SU-DHL-6 (cell line): ENCODE results near the gene CDY2B.
"Not testable (repeated sequence)": the region's sequence is repeated elsewhere in the genome, so short reads cannot be mapped to it uniquely, and the experiment has no call there.

Source experiments
- H2AFZ ChIP-seq: fragments of 200-600 bp; sonication (generic); 2 replicates; pipeline ENCODE4 v1.6.1; 2014; ENCODE audit warnings: low read depth, mild to moderate bottlenecking, moderate library complexity, mixed read lengths, antibody characterized with exemption, low read length; ENCODE audit not compliant: severe bottlenecking
- H3F3A ChIP-seq: fragments of 200-600 bp; shearing (Covaris generic); 2 replicates; pipeline ENCODE4 v1.6.0; 2016; ENCODE audit warnings: antibody characterized with exemption, mild to moderate bottlenecking; ENCODE audit not compliant: insufficient read depth
- H3K27ac ChIP-seq: fragments of 200-600 bp; sonication (generic); 2 replicates; pipeline ENCODE4 v1.5.1; 2016; ENCODE audit warnings: low read depth, mild to moderate bottlenecking, low read length, moderate library complexity, mixed read lengths
- H3K27me3 ChIP-seq: fragments of 200-600 bp; sonication (generic), shearing (Covaris generic); 2 replicates; pipeline ENCODE4 v1.6.0; 2014; ENCODE audit warnings: mild to moderate bottlenecking, low read length
- H3K36me3 ChIP-seq: fragments of 200-600 bp; sonication (generic); 2 replicates; pipeline ENCODE4 v1.6.1; 2014; ENCODE audit warnings: mild to moderate bottlenecking, low read length, mixed read lengths
- H3K4me2 ChIP-seq: fragments of 300-600, 200-600 bp; shearing (Covaris generic), sonication (generic); 2 replicates; pipeline ENCODE4 v1.6.0; 2014; ENCODE audit warnings: low read length, low read depth, mild to moderate bottlenecking; ENCODE audit not compliant: poor library complexity, severe bottlenecking
- H3K4me3 ChIP-seq: fragments of 200-600 bp; sonication (generic); 2 replicates; pipeline ENCODE4 v1.5.1; 2014; ENCODE audit warnings: antibody characterized with exemption, low read length, mild to moderate bottlenecking, mixed read lengths; ENCODE audit not compliant: insufficient read depth, poor library complexity, severe bottlenecking
- H3K79me2 ChIP-seq: fragments of 200-600 bp; sonication (generic); 2 replicates; pipeline ENCODE4 v1.6.1; 2014; ENCODE audit warnings: mild to moderate bottlenecking, low read length, moderate library complexity; ENCODE audit not compliant: insufficient read depth
- H3K9ac ChIP-seq: fragments of 200-600 bp; sonication (generic); 2 replicates; pipeline ENCODE4 v1.7.0; 2014; ENCODE audit warnings: mild to moderate bottlenecking, low read length
- H3K9me2 ChIP-seq: fragments of 200-600 bp; sonication (generic); replicated peaks from 2 replicates; pipeline ENCODE4 v1.6.1; 2014; ENCODE audit warnings: low read length; ENCODE audit not compliant: insufficient read depth
- H3K9me3 ChIP-seq: fragments of 200-600 bp; sonication (generic); 2 replicates; pipeline ENCODE4 v1.6.1; 2014; ENCODE audit warnings: low read length, mixed read lengths; ENCODE audit not compliant: insufficient read depth
- H4K20me1 ChIP-seq: fragments of 200-600 bp; sonication (generic); 2 replicates; pipeline ENCODE4 v1.6.1; 2014; ENCODE audit warnings: low read depth, mild to moderate bottlenecking, antibody characterized with exemption, low read length, moderate library complexity, mixed read lengths

CDY2B gene

GRCh38 chrY:17880120-17880519 is at the start of gene CDY2B:
TSS of gene CDY2B (minus strand) at chrY:17880220. CDS start at chrY:17879892, 328 bp downstream.
- not testable (repeated sequence) for H3K9me3 ChIP-seq, H3K27ac ChIP-seq, H3K4me3 ChIP-seq, H3K4me2 ChIP-seq, H3K27me3 ChIP-seq, H3F3A ChIP-seq, H2AFZ ChIP-seq, H3K9me2 ChIP-seq, H3K36me3 ChIP-seq, H4K20me1 ChIP-seq, H3K79me2 ChIP-seq, H3K9ac ChIP-seq

GRCh38 chrY:17908009-17908408 is 28.0 kb upstream of the CDY2B start:
- H3K36me3 ChIP-seq, H3K27ac ChIP-seq, H3K9me2 ChIP-seq: not testable (repeated sequence)

GRCh38 chrY:17907351-17907750 is 27.3 kb upstream of the CDY2B start:
- not testable (repeated sequence) for H3K27me3 ChIP-seq, H3F3A ChIP-seq, H3K79me2 ChIP-seq, H3K27ac ChIP-seq, H4K20me1 ChIP-seq, H3K36me3 ChIP-seq, H3K9me3 ChIP-seq, H3K9me2 ChIP-seq, H3K4me3 ChIP-seq, H3K4me2 ChIP-seq, H2AFZ ChIP-seq, H3K9ac ChIP-seq

More at GRCh38 chrY:17908009-17908408, 28.0 kb upstream of the CDY2B start:
- H3F3A ChIP-seq, H2AFZ ChIP-seq, H3K9me3 ChIP-seq, H3K27me3 ChIP-seq, H3K9ac ChIP-seq, H3K4me2 ChIP-seq, H3K4me3 ChIP-seq, H3K79me2 ChIP-seq, H4K20me1 ChIP-seq: not testable (repeated sequence)

- not testable (repeated sequence) for H3K36me3 ChIP-seq, H3F3A ChIP-seq, H3K27me3 ChIP-seq, H3K4me3 ChIP-seq, H3K9me2 ChIP-seq, H4K20me1 ChIP-seq, H3K9ac ChIP-seq, H3K9me3 ChIP-seq, H2AFZ ChIP-seq, H3K79me2 ChIP-seq, H3K4me2 ChIP-seq, H3K27ac ChIP-seq
Observed at GRCh38 chrY:17881697-17882096, 1.7 kb upstream of the CDY2B start.

- H3K79me2 ChIP-seq, H3K4me2 ChIP-seq, H3K36me3 ChIP-seq, H2AFZ ChIP-seq, H4K20me1 ChIP-seq, H3K27ac ChIP-seq, H3K4me3 ChIP-seq, H3K9ac ChIP-seq, H3K9me2 ChIP-seq, H3K27me3 ChIP-seq, H3K9me3 ChIP-seq, H3F3A ChIP-seq: not testable (repeated sequence)
Observed at GRCh38 chrY:17876767-17877166, 3.3 kb downstream of the CDY2B start.

GRCh38 chrY:17875401-17875800 is 4.6 kb downstream of the CDY2B start:
- not testable (repeated sequence) for H3K9ac ChIP-seq, H3K27ac ChIP-seq, H4K20me1 ChIP-seq, H3K27me3 ChIP-seq, H2AFZ ChIP-seq, H3K9me2 ChIP-seq, H3K36me3 ChIP-seq, H3K9me3 ChIP-seq, H3K79me2 ChIP-seq, H3K4me2 ChIP-seq, H3F3A ChIP-seq, H3K4me3 ChIP-seq

- not testable (repeated sequence) for H3K36me3 ChIP-seq, H3K79me2 ChIP-seq, H3K4me2 ChIP-seq, H3F3A ChIP-seq, H3K9me3 ChIP-seq, H3K4me3 ChIP-seq, H3K27me3 ChIP-seq, H3K9ac ChIP-seq, H3K9me2 ChIP-seq, H2AFZ ChIP-seq, H4K20me1 ChIP-seq, H3K27ac ChIP-seq
Observed at GRCh38 chrY:17871194-17871903, 8.7 kb downstream of the CDY2B start.

GRCh38 chrY:17870737-17871136 is 9.3 kb downstream of the CDY2B start:
- H3K9me2 ChIP-seq, H3K4me2 ChIP-seq, H3K27ac ChIP-seq, H3K36me3 ChIP-seq, H3K27me3 ChIP-seq, H3F3A ChIP-seq, H3K9me3 ChIP-seq, H2AFZ ChIP-seq, H3K79me2 ChIP-seq, H3K9ac ChIP-seq, H3K4me3 ChIP-seq, H4K20me1 ChIP-seq: not testable (repeated sequence)
